HepG2 (cell line): ENCODE results near the gene POU2AF2. TPM values are rescaled to one million over a fixed set of nuclear protein-coding genes. Genes with fewer than 3 reads are reported as not detected.

ENCODE experiments used
- ATAC-seq: fragments of 200-7000 bp; cut with Tn5 transposase; 3 replicates; pipeline ENCODE4 v1.9.1; 2020; ENCODE audit warnings: mild to moderate bottlenecking, moderate library complexity
- BruUV-seq: library from RNA; stranded (reverse); fragments of 400-500 nt; replicated peaks from 2 replicates; lab custom pipeline; 2021; lab: Mats Ljungman, UMichigan
- CTCF ChIA-PET: fragments of 300-600 bp; formaldehyde crosslinking; extraction: SDS; loops from one replicate; lab custom pipeline; 2021; ENCODE audit warnings: low total read pairs, inconsistent platforms, low intra/inter-chr PET ratio; lab: Yijun Ruan, JAX
- POLR2A ChIA-PET: fragments of 350-600 bp; sonication (Branson Sonifier 250); formaldehyde crosslinking; loops from one replicate; lab custom pipeline; 2020; ENCODE audit warnings: antibody characterized with exemption, inconsistent platforms; lab: Yijun Ruan, JAX
- DNase-seq: peaks from one replicate; pipeline ENCODE4 v3.0.0-alpha.2; 2015; ENCODE audit warnings: low spot score
- FAIRE-seq: peaks from 3 replicates; lab custom pipeline; 2011; peaks lifted over from hg19 to GRCh38; lab: Jason Lieb, UNC
- H2AFZ ChIP-seq: one replicate; pipeline ENCODE4 v1.6.1; 2011; ENCODE audit warnings: low read length, inconsistent platforms
- H3K27ac ChIP-seq: fragments of 300-600 bp; 3 replicates; pipeline ENCODE4 v1.8.0; 2011; ENCODE audit warnings: mixed run types, mild to moderate bottlenecking, mixed read lengths, low read length, inconsistent platforms; ENCODE audit not compliant: insufficient read depth; ENCODE audit errors: extremely low read length
- H3K27me3 ChIP-seq, 2 experiments: fragments of 200-600 bp in 1 of 2; 2 replicates in 1 of 2; 3 replicates in 1 of 2; pipeline versions ENCODE4 v1.6.0 to v1.8.0; 2011; ENCODE audit warnings: low read length in 2 of 2, mild to moderate bottlenecking in 2 of 2, moderate library complexity in 2 of 2, inconsistent platforms in 1 of 2; ENCODE audit not compliant: insufficient read depth in 2 of 2, control insufficient read depth in 1 of 2
- H3K36me3 ChIP-seq, 2 experiments: fragments of 200-600 bp in 1 of 2; replicated peaks in 1 of 2; 2 replicates in 1 of 2; 3 replicates in 1 of 2; pipeline versions ENCODE4 v1.5.1 to v1.8.0; 2011; ENCODE audit warnings: low read length in 2 of 2, inconsistent platforms in 1 of 2; ENCODE audit not compliant: insufficient read depth in 2 of 2, control insufficient read depth in 1 of 2
- H3K4me1 ChIP-seq: 2 replicates; pipeline ENCODE4 v1.5.1; 2012; ENCODE audit warnings: low read length, inconsistent platforms; ENCODE audit not compliant: insufficient read depth
- H3K4me2 ChIP-seq: 2 replicates; pipeline ENCODE4 v1.6.0; 2011; ENCODE audit warnings: low read depth, low read length, inconsistent platforms
- H3K4me3 ChIP-seq, 3 experiments: fragments of 200-600 bp in 1 of 3; sonication (generic), shearing (Covaris generic) in 1 of 3; replicated peaks in 1 of 3; 2 replicates each; pipeline ENCODE4 v1.5.1; 2011 to 2016; ENCODE audit warnings: low read length in 3 of 3, inconsistent platforms in 2 of 3, low read depth in 2 of 3, mild to moderate bottlenecking in 2 of 3, control low read depth in 1 of 3, mixed read lengths in 1 of 3; ENCODE audit not compliant: insufficient read depth in 1 of 3
- H3K79me2 ChIP-seq: one replicate; pipeline ENCODE4 v1.6.1; 2011; ENCODE audit warnings: low read length, inconsistent platforms; ENCODE audit not compliant: insufficient read depth
- H3K9ac ChIP-seq: 2 replicates; pipeline ENCODE4 v1.6.0; 2011; ENCODE audit warnings: mild to moderate bottlenecking, low read depth, low read length, inconsistent platforms; ENCODE audit not compliant: insufficient read depth
- H3K9me3 ChIP-seq: 2 replicates; pipeline ENCODE4 v1.5.1; 2012; ENCODE audit warnings: mild to moderate bottlenecking, low read length
- H4K20me1 ChIP-seq: 2 replicates; pipeline ENCODE4 v1.6.0; 2011; ENCODE audit warnings: inconsistent platforms, mild to moderate bottlenecking, low read length, moderate library complexity; ENCODE audit not compliant: insufficient read depth
- CCDC6 ChIP-seq: sonication (generic); formaldehyde crosslinking; IDR thresholded peaks from 2 replicates; pipeline ENCODE4 v1.8.1; 2022; ENCODE audit warnings: mild to moderate bottlenecking, missing genetic modification reagents, moderate library complexity
- CHD4 ChIP-seq: fragments of 200-600 bp; sonication (generic); IDR thresholded peaks from 2 replicates; pipeline ENCODE4 v1.7.0; 2017; ENCODE audit warnings: mild to moderate bottlenecking, low read length, borderline replicate concordance
- EZH2 ChIP-seq: conservative IDR thresholded peaks from 2 replicates; pipeline ENCODE4 v1.6.1; 2012; ENCODE audit warnings: mild to moderate bottlenecking, low read depth, low read length, moderate library complexity
- FOXJ3 ChIP-seq: sonication (generic); formaldehyde crosslinking; IDR thresholded peaks from 2 replicates; pipeline ENCODE4 v1.4.0; 2020; ENCODE audit warnings: missing genetic modification reagents, mild to moderate bottlenecking, borderline replicate concordance
- GPN1 ChIP-seq: sonication (generic); formaldehyde crosslinking; IDR thresholded peaks from 2 replicates; pipeline ENCODE4 v1.5.1; 2020; ENCODE audit warnings: missing genetic modification reagents, borderline replicate concordance
- MYNN ChIP-seq: sonication (generic); formaldehyde crosslinking; IDR thresholded peaks from 2 replicates; pipeline ENCODE4 v1.4.0; 2020; ENCODE audit warnings: mild to moderate bottlenecking, low read depth, missing genetic modification reagents
- NR2C2 ChIP-seq: sonication (generic); formaldehyde crosslinking; IDR thresholded peaks from 2 replicates; pipeline ENCODE4 v1.4.0; 2020; ENCODE audit warnings: missing genetic modification reagents, mild to moderate bottlenecking, moderate library complexity, borderline replicate concordance
- RBM39 ChIP-seq: fragments of 200-400 bp; formaldehyde crosslinking; IDR thresholded peaks from one replicate; pipeline ENCODE4 v1.6.1; 2018; ENCODE audit warnings: antibody characterized with exemption, mild to moderate bottlenecking, low read depth, low read length; ENCODE audit not compliant: poor library complexity, severe bottlenecking
- RXRA ChIP-seq: sonication (generic); formaldehyde crosslinking; IDR thresholded peaks from 2 replicates; pipeline ENCODE4 v1.5.1; 2020; ENCODE audit warnings: missing genetic modification reagents
- THRA ChIP-seq: sonication (generic); formaldehyde crosslinking; IDR thresholded peaks from 2 replicates; pipeline ENCODE4 v1.4.0; 2020; ENCODE audit warnings: missing genetic modification reagents, borderline replicate concordance
- TP53 ChIP-seq: sonication (generic); formaldehyde crosslinking; conservative IDR thresholded peaks from 2 replicates; pipeline ENCODE4 v1.4.0; 2020; ENCODE audit warnings: missing genetic modification reagents
- ZBTB3 ChIP-seq: sonication (generic); formaldehyde crosslinking; IDR thresholded peaks from 2 replicates; pipeline ENCODE4 v1.4.0; 2020; ENCODE audit warnings: low read depth, mild to moderate bottlenecking, moderate library complexity, missing genetic modification reagents, borderline replicate concordance
- ZNF160 ChIP-seq: sonication (generic); formaldehyde crosslinking; IDR thresholded peaks from 2 replicates; pipeline ENCODE4 v1.8.0; 2022; ENCODE audit warnings: mild to moderate bottlenecking, inconsistent platforms, missing genetic modification reagents
- ZNF251 ChIP-seq: sonication (generic); formaldehyde crosslinking; IDR thresholded peaks from 2 replicates; pipeline ENCODE4 v1.9.0; 2021; ENCODE audit warnings: mild to moderate bottlenecking, missing genetic modification reagents
- ZNF337 ChIP-seq: sonication (generic); formaldehyde crosslinking; IDR thresholded peaks from 2 replicates; pipeline ENCODE4 v1.5.1; 2020; ENCODE audit warnings: missing genetic modification reagents, low read depth, mild to moderate bottlenecking, borderline replicate concordance
- WGBS: methylation state at CpG from one replicate; pipeline ENCODE4 v1.1.6; 2017; ENCODE audit warnings: low lambda C conversion rate; 5-methylcytosine and 5-hydroxymethylcytosine counted together
- in situ Hi-C: cut with HindIII; loops from 2 replicates; pipeline ENCODE4 v1.10.0; 2017; ENCODE audit warnings: low pct_unique_long_range_greater_than_20kb; ENCODE audit not compliant: extremely low pct_ligation_motif_present
- intact Hi-C: fragments of 100-400 bp; cut with micrococcal nuclease; formaldehyde crosslinking; loops from one replicate; pipeline ENCODE4 v1.10.0; 2022; ENCODE audit not compliant: unreplicated experiment
- polyA plus RNA-seq, 8 experiments: library from polyadenylated mRNA; depleted of rRNA in 3 of 8; stranded (reverse) in 7 of 8; unstranded in 1 of 8; fragments of >200 nt; fragmentation: Illumina TruSeq in 4 of 8; extraction: Trizol in 4 of 8; gene quantifications; 2 replicates each; pipeline versions ENCODE4 v1.2.1 to v1.2.3, GENCODE V29; 2011 to 2016; ENCODE audit warnings: low read depth in 4 of 8, missing spikeins in 1 of 8, mixed read lengths in 1 of 8; ENCODE audit not compliant: insufficient read depth in 1 of 8
- total RNA-seq, 5 experiments: library from RNA; depleted of rRNA; stranded (reverse); fragments of >200 nt; fragmentation: Illumina TruSeq; extraction: Trizol; gene quantifications; 2 replicates each; pipeline ENCODE4 v1.2.3, GENCODE V29; 2016; ENCODE audit warnings: low read depth in 1 of 5

The POU2AF2 gene
- total and polyA plus RNA-seq, 2 of the 13 experiments (the other 11 are each of a cell fraction or from before 2014, with no cell fraction given) = 0.11 TPM; not detected in 1

- Histone ChIP-seq H3K4me1 (peaks cover 77% of the 10 kb centered on the region), H3K9me3 (no peaks in the 10 kb centered on the region), H3K79me2 (no peaks in the 10 kb centered on the region), H3K9ac (no peak overlapping the region), H3K4me2 (no peak overlapping the region), H2AFZ (no peak overlapping the region), H3K27ac (no peak overlapping the region), H3K36me3 (no peaks in the 10 kb centered on the region), H3K27me3 (no peaks in the 10 kb centered on the region), H3K4me3 (no peak overlapping the region), H4K20me1 (no peaks in the 10 kb centered on the region)
- no peak for ATAC-seq
- no peak for FAIRE-seq
- no peak for TF ChIP-seq RBM39
- no peak for TF ChIP-seq FOXJ3 (CRISPR knock-in tag)
- CTCF ChIA-PET = no interaction called here
- no TSS peak for BruUV-seq
- intact Hi-C loops = no loop called here
- POLR2A ChIA-PET = interaction anchor here (2.1 to 8.2 kb wide), 2 partner anchors 9 to 31 kb away, joined by 11 to 197 read pairs; no protein-coding TSS in a partner anchor
- 94% methylated on average over 7 of the region's 7 CpGs for WGBS
- in situ Hi-C loops = no loop called here
- no peak for DNase-seq
These were observed 84.0 kb downstream of the POU2AF2 start for GRCh38 chr11:111329306-111330204.

- CTCF ChIA-PET = no interaction called here
- FAIRE-seq (no peak), DNase-seq (peak; percentile 42), ATAC-seq (no peak)
- Histone ChIP-seq H3K79me2 (no peaks in the 10 kb centered on the region), H4K20me1 (no peaks in the 10 kb centered on the region), H3K4me1 (peaks cover 84% of the 10 kb centered on the region), H3K9me3 (no peaks in the 10 kb centered on the region), H3K9ac (no peak overlapping the region), H2AFZ (no peak overlapping the region), H3K4me2 (0 out of 2 replicates have a peak overlapping the region, but pooled peaks have one; percentile 4), H3K27ac (no peak overlapping the region), H3K36me3 (no peaks in the 10 kb centered on the region), H3K4me3 (no peak overlapping the region), H3K27me3 (no peaks in the 10 kb centered on the region)
- POLR2A ChIA-PET = interaction anchor here (2.1 to 8.2 kb wide), 2 partner anchors 10 to 30 kb away, joined by 11 to 197 read pairs; no protein-coding TSS in a partner anchor
- 57% methylated on average over 1 of the region's 2 CpGs for WGBS
- BruUV-seq = no TSS peak
- in situ Hi-C loops = no loop called here
- intact Hi-C loops = no loop called here
- TF ChIP-seq MYNN (CRISPR knock-in tag) = no peak
- TF ChIP-seq ZNF160 = no peak
- no peak for TF ChIP-seq EZH2
- no peak for TF ChIP-seq TP53 (CRISPR knock-in tag)
- no peak for TF ChIP-seq GPN1 (CRISPR knock-in tag)
- no peak for TF ChIP-seq ZBTB3
- TF ChIP-seq THRA (CRISPR knock-in tag) = peak; percentile 56; the same call in 1 of the 2 replicates
- TF ChIP-seq ZNF337 (CRISPR knock-in tag) = no peak
- TF ChIP-seq ZNF251 (CRISPR knock-in tag) = no peak
- peak; percentile 91 for TF ChIP-seq RXRA
- TF ChIP-seq CCDC6 (CRISPR knock-in tag) = no peak
- no peak for TF ChIP-seq CHD4
- peak; percentile 54 for TF ChIP-seq NR2C2 (CRISPR knock-in tag)
These were observed 84.8 kb downstream of the POU2AF2 start for GRCh38 chr11:111330234-111330893.
